ENCODE data around the gene EIF4A3.
A peak's percentile ranks its signal among the peaks of the same experiment; 100 is the strongest.

Gene EIF4A3

DNA sequence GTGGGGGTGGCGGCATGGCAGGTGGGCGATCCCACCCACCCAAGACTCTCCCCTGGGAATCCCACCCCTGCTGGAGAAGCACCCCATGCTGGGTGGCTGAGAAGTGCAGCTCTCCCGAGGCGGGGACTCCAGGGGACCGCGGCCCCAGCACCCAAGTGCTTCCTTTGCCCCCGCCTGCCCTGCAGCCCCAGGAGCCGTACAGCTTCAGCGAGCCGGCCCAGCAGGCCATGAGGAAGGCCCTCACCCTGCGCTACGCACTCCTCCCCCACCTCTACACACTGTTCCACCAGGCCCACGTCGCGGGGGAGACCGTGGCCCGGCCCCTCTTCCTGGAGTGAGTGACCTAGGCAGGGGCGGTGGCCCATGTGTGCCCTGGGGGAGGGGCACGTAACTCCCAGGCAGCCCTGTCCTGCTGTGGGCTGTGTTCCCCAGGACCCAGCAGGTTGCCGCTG, 33.9 kb downstream of the EIF4A3 start:
- no peak for DNase-seq (ENCODE audit: low spot score)

DNA sequence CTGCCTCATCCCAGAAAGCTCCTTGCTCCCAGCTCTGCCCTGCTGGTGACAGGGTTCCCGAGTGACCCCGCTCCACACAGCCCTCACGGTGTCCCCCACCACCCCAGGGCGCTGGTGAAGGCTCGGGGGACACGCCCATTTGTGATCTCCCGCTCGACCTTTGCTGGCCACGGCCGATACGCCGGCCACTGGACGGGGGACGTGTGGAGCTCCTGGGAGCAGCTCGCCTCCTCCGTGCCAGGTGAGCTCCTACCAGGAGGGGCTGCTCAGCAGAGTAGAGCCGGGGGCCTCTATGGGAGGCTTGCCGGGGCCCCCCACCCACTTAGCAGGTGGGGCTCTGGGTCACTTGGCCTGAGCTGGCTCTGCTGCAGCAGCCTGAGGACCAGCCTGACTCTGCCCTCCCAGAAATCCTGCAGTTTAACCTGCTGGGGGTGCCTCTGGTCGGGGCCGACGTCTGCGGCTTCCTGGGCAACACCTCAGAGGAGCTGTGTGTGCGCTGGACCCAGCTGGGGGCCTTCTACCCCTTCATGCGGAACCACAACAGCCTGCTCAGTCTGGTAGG, 34.4 kb downstream of the EIF4A3 start:
- no peak for DNase-seq (ENCODE audit: low spot score)

DNA sequence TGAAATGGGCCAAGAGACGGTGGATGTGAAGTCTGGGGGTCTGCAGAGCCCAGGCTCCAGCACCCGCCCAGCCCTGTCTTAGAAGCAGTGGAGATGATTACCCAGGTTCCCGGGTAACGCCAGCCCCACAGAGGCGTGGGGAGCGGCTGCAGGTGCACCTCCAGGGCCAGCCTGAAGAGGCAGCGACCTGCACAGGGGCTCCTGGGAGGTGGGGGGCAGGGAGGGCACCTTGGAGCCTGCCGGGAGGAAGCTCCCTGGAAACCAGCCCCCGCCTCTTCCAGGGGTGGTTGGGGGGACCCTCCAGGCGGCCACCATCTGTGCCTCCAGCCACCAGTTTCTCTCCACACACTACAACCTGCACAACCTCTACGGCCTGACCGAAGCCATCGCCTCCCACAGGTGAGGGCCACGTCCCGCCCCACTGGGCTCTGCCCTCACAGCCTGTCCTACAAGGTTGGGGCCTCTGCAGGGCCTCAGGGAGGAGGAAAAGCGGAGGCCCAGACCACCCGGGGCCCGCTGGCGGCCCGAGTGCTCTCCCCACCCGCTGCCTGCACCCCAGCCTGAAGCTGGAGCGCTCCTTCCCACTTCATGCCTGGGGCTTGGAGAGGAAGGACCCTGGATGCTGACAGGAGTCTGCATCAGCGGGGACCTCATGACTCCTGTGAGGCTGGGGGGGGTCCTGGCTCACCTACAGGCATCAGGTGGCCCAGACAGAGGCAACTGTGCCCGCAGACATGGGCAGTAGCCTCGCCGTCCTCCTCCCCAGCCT, 35.0 kb downstream of the EIF4A3 start:
- DNase-seq (ENCODE audit: low spot score), result no peak

DNA sequence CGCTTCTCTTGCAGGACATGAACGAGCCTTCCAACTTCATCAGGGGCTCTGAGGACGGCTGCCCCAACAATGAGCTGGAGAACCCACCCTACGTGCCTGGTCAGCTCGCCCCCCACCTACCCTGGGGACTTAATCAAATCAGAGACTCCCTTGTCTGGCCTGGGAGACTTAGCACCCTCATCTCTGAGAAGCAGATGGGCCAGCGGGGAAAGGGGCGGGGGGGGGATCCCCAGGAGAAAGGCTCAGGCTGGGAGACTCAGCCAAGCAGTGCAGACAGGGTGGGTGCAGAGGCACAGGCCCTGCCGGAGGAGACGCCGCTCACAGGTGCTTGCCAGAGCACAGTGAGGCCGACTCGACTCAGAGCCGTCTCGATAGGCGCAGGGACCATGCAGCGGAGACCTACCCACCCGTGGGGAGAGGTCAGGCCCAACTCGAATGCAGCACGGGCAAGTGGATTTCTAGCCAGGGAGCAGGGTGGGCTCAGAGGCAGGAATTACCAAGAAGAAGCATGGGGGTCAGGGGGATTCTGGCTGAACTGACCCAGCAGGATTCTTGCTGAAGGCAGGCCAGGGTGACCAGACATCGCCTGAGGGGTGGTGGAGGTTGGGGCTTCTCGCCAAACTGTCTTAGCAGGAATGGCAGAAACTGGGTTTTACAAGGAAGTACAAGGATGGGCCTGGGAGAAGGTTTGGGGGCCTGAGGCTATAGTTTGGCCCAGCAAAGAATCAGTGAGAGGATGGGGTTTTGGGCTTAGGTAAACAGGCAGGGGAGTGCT, 35.8 kb downstream of the EIF4A3 start:
- no peak for DNase-seq (ENCODE audit: low spot score)

DNA sequence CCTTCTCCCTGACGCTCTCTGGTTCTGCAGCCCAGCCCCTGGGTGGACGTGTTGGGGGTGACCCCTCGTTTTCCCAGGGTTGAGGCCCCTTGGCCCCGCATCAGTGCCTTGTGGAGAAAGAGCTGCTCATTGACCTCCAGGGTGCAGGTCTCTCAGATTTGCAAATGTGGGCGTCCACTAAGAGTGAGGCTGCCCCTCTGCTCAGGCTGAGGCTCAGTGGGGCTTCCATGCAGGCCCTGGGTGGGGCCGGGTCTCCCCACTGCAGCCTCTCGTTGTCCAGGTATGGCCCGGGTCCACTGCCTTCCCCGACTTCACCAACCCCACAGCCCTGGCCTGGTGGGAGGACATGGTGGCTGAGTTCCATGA, 36.5 kb downstream of the EIF4A3 start:
- no peak for DNase-seq (ENCODE audit: low spot score)

DNA sequence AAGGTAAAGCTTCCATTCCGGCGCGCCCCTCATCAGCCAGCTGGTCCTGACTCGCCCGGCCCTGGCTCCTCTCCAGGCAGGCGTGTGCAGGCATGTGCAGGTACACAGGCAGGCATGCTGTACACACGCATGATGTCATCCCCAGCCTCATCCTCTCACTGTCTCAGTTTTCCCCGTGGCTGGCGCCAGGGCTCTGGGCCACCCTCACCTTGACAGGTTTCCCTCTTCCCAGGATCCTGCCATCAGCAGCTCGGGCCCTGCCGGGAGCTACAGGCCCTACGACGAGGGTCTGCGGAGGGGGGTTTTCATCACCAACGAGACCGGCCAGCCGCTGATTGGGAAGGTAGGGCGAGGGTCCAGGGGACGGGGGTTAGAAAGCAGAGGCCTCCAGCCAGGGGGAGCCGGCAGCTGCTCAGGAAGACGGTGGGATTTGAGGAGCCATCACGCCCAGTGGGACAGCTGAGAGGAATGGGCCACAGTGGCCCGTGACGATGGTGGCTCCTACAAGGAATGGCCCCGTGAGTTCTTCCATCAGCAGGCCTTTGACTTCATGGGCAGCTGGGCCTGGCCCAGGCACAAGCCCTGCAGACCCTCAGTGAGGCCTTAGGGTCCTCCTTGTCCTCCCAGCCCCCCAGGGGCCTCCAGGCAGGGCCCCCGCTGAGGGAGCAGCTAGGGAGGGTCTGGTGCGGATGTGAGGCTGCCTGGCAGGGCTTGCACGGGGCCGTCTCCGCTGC, 37.0 kb downstream of the EIF4A3 start:
- no peak for DNase-seq (ENCODE audit: low spot score)

DNA sequence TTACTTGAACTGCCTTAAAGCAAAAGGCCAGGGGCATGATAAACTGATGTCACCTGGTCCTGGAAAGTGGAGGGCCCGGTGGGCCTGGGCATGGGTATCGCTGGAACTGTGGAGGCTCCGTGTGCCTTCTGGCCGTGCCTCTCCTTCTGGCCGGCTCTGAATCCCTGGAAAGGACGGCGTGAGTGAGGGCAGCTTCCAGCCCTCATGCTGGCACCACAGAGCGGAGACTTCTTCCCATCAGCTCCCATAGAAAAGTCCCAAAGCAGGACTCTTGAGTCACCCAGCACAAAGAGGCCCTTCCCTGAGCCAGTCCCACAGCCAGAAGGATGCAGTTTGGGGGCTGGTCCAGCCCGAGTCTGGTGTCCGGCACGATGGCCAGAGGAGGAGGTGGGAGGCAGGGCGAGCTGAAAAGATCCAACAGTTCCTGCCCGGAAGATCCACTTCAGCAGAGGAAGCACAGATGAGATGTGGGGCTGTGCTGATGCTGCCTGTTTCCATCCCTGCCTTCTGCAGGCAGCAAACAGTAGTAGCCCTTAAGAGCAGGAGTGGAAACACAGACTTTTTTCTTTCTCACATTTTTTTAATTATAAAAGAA, 37.8 kb downstream of the EIF4A3 start:
- no peak for DNase-seq (ENCODE audit: low spot score)

DNA sequence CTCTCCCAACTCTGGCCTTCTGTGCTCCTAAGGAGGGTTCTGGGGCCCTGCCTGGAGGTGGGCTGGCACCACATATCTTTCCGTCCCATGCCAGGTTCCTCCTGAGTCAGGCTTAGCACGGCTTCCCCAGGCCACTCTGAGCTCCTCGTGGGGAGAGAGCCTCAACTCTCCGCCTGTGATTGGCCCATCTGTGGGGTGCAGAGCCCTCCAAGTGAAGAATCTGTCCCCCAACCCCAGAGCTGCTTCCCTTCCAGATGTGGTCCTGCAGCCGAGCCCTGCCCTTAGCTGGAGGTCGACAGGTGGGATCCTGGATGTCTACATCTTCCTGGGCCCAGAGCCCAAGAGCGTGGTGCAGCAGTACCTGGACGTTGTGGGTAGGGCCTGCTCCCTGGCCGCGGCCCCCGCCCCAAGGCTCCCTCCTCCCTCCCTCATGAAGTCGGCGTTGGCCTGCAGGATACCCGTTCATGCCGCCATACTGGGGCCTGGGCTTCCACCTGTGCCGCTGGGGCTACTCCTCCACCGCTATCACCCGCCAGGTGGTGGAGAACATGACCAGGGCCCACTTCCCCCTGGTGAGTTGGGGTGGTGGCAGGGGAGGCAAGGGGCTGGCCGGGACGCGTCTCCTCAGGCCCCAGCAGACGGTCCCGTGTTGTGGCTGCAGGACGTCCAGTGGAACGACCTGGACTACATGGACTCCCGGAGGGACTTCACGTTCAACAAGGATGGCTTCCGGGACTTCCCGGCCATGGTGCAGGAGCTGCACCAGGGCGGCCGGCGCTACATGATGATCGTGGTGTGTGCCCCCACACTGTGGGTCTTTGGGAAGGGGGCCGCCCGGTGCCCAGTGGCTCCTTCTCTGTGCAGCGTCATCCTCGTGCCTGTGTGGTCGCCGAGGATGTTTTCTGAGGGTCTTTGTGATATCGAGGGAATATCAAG, 38.6 kb downstream of the EIF4A3 start:
- DNase-seq (ENCODE audit: low spot score), result no peak

DNA sequence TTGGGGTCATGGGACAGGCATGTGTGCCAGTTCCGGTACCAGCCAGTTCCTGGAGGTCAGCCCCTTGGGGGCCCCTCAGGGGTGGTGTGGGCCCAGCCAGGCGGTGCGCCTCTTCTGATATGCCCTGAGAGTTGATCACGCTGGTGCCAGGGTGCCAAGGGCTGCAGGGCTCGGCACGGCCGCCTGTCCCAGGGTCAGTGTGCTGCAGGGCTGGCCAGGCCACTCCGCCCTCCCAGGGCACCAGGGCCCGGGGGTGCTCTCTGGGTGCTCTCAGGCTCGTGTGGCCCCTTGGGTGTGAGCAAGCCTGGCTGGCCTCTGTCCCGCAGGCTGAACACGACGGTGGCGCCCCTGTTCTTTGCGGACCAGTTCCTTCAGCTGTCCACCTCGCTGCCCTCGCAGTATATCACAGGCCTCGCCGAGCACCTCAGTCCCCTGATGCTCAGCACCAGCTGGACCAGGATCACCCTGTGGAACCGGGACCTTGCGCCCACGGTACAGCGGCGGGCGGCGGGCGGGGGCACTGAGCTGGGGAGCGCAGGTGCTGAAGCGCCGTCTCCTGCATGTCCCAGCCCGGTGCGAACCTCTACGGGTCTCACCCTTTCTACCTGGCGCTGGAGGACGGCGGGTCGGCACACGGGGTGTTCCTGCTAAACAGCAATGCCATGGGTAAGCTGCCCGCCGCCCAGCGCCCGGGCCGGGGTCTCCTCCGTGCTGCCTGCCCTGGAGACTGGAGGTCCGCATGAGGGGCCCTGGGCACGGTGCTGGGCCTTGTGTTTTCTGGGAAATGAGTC, 39.5 kb downstream of the EIF4A3 start:
- DNase-seq (ENCODE audit: low spot score), result no peak

DNA sequence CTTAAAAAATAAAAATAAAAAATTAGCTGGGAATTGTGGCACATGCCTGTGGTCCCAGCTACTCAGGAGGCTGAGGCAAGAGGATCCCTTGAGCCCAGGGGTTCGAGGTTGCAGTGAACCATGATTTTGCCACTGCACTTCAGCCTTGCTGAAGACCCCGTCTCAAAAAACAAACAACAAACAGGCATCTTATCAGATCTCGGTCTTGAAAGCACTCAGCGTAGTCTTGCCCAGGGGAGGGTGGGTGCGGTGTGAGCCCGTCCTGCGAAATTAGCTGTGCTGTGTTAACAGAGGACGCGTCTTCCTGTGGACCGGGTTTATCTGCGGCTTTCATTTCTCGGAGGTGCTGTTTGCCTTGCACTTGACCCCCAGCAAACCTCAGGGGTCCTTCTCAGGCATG, 40.2 kb downstream of the EIF4A3 start:
- no peak for DNase-seq (ENCODE audit: low spot score)

DNA sequence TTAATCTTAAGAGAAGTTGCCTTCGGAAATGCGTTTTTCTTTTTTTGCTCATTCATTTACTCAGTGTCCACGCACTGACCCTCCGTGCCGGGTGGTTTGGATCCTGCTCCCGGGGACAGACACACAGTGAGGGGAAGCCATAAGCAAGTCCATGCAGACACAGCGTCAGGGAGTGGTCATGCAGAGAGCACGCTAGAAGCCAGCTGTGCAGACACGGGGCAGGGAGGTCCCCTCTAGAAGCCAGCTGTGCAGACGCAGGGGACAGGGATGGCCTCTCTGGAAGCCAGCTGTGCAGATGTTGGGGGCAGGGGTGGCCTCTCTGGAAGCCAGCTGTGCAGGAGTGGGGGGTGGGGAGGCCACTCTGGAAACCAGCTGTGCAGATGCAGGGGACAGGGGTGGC, 40.8 kb downstream of the EIF4A3 start:
- DNase-seq (ENCODE audit: low spot score), result no peak

DNA sequence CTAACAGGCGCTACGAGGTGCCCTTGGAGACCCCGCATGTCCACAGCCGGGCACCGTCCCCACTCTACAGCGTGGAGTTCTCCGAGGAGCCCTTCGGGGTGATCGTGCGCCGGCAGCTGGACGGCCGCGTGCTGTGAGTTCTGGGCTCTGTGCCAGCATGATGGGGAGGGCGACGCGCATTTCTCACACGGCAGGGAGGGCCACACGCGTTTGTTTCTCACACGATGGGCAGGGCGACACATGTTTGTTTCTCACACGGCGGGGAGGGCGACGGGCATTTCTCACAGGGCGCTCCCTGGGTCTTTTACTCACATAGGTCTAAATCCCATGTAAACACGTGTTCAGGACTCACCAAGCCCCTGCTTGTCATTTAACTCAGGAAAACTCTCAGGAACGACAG, 41.2 kb downstream of the EIF4A3 start:
- no peak for DNase-seq (ENCODE audit: low spot score)

DNA sequence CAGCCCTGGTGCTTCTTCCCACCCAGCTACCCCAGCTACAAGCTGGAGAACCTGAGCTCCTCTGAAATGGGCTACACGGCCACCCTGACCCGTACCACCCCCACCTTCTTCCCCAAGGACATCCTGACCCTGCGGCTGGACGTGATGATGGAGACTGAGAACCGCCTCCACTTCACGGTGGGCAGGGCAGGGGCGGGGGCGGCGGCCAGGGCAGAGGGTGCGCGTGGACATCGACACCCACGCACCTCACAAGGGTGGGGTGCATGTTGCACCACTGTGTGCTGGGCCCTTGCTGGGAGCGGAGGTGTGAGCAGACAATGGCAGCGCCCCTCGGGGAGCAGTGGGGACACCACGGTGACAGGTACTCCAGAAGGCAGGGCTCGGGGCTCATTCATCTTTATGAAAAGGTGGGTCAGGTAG, 42.0 kb downstream of the EIF4A3 start:
- no peak for DNase-seq (ENCODE audit: low spot score)

DNA sequence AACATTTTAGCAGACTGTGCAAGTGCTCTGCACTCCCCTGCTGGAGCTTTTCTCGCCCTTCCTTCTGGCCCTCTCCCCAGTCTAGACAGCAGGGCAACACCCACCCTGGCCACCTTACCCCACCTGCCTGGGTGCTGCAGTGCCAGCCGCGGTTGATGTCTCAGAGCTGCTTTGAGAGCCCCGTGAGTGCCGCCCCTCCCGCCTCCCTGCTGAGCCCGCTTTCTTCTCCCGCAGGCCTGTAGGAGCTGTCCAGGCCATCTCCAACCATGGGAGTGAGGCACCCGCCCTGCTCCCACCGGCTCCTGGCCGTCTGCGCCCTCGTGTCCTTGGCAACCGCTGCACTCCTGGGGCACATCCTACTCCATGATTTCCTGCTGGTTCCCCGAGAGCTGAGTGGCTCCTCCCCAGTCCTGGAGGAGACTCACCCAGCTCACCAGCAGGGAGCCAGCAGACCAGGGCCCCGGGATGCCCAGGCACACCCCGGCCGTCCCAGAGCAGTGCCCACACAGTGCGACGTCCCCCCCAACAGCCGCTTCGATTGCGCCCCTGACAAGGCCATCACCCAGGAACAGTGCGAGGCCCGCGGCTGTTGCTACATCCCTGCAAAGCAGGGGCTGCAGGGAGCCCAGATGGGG, 42.5 kb downstream of the EIF4A3 start:
- no peak for DNase-seq (ENCODE audit: low spot score)

DNA sequence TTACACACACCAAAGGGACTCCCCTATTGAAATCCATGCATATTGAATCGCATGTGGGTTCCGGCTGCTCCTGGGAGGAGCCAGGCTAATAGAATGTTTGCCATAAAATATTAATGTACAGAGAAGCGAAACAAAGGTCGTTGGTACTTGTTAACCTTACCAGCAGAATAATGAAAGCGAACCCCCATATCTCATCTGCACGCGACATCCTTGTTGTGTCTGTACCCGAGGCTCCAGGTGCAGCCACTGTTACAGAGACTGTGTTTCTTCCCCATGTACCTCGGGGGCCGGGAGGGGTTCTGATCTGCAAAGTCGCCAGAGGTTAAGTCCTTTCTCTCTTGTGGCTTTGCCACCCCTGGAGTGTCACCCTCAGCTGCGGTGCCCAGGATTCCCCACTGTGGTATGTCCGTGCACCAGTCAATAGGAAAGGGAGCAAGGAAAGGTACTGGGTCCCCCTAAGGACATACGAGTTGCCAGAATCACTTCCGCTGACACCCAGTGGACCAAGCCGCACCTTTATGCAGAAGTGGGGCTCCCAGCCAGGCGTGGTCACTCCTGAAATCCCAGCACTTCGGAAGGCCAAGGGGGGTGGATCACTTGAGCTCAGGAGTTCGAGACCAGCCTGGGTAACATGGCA, 43.4 kb downstream of the EIF4A3 start:
- DNase-seq (ENCODE audit: low spot score), result no peak

DNA sequence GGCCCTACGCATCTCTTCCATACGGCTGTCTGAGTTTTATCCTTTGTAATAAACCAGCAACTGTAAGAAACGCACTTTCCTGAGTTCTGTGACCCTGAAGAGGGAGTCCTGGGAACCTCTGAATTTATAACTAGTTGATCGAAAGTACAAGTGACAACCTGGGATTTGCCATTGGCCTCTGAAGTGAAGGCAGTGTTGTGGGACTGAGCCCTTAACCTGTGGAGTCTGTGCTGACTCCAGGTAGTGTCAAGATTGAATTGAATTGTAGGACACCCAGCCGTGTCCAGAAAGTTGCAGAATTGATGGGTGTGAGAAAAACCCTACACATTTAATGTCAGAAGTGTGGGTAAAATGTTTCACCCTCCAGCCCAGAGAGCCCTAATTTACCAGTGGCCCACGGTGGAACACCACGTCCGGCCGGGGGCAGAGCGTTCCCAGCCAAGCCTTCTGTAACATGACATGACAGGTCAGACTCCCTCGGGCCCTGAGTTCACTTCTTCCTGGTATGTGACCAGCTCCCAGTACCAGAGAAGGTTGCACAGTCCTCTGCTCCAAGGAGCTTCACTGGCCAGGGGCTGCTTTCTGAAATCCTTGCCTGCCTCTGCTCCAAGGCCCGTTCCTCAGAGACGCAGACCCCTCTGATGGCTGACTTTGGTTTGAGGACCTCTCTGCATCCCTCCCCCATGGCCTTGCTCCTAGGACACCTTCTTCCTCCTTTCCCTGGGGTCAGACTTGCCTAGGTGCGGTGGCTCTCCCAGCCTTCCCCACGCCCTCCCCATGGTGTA, 44.1 kb downstream of the EIF4A3 start:
- DNase-seq (ENCODE audit: low spot score), result no peak

DNA sequence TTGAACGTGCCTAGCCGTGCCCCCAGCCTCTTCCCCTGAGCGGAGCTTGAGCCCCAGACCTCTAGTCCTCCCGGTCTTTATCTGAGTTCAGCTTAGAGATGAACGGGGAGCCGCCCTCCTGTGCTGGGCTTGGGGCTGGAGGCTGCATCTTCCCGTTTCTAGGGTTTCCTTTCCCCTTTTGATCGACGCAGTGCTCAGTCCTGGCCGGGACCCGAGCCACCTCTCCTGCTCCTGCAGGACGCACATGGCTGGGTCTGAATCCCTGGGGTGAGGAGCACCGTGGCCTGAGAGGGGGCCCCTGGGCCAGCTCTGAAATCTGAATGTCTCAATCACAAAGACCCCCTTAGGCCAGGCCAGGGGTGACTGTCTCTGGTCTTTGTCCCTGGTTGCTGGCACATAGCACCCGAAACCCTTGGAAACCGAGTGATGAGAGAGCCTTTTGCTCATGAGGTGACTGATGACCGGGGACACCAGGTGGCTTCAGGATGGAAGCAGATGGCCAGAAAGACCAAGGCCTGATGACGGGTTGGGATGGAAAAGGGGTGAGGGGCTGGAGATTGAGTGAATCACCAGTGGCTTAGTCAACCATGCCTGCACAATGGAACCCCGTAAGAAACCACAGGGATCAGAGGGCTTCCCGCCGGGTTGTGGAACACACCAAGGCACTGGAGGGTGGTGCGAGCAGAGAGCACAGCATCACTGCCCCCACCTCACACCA, 44.8 kb downstream of the EIF4A3 start:
- DNase-seq (ENCODE audit: low spot score), result peak; percentile 56
